Stimulated activated naive CD8-positive, alpha-beta T cell treated with anti-CD3 and anti-CD28 coated beads, Interleukin-15, amount 100 ng/mL, for 72 hours (primary cell): ENCODE measurements around the gene E2F1.

Experiments used
- ATAC-seq: fragments of 150-1000 bp; cut with Tn5 transposase; 2 replicates; pipeline ENCODE4 v1.10.0; 2021; ENCODE audit warnings: mild to moderate bottlenecking, moderate library complexity
- DNase-seq, 2 donors: peaks; one replicate each; pipeline ENCODE4 v3.0.0; 2021 to 2022
- H3K27ac Mint-ChIP-seq, 2 donors: one replicate each; pipeline ENCODE4 v1.8.0; 2022; ENCODE audit warnings: mild to moderate bottlenecking in 2 of 2, mixed read lengths in 2 of 2, moderate library complexity in 2 of 2
- H3K27me3 Mint-ChIP-seq: one replicate; pipeline ENCODE4 v1.8.0; 2022; ENCODE audit warnings: mixed read lengths
- H3K4me1 Mint-ChIP-seq: one replicate; pipeline ENCODE4 v1.8.0; 2022; ENCODE audit warnings: mild to moderate bottlenecking, mixed read lengths
- H3K4me3 Mint-ChIP-seq, 2 donors: one replicate each; pipeline ENCODE4 v1.8.0; 2022; ENCODE audit warnings: mild to moderate bottlenecking in 2 of 2, mixed read lengths in 2 of 2, moderate library complexity in 1 of 2
- H3K9me3 Mint-ChIP-seq, 2 donors: one replicate each; pipeline ENCODE4 v1.8.0; 2022; ENCODE audit warnings: mixed read lengths in 2 of 2

Gene E2F1

GRCh38 chr20:33719989-33720709, 34.0 kb upstream of the E2F1 start, which contains the start of gene PXMP4:
Gene PXMP4, minus strand, starts transcription at chr20:33720310. Its CDS starts 103 bp downstream, at chr20:33720207.
- Mint-ChIP-seq H3K27ac (peak within 1 kb of the TSS; percentile 95 to 97), H3K4me1 (peaks cover 28% of the 10 kb centered on the region), H3K4me3 (peak within 1 kb of the TSS; percentile 78 to 87), H3K9me3 (no peaks in the 10 kb centered on the region), H3K27me3 (no peaks in the 10 kb centered on the region)
- DNase-seq (peak; percentile 82 to 92), ATAC-seq (peak; percentile 99)

DNA sequence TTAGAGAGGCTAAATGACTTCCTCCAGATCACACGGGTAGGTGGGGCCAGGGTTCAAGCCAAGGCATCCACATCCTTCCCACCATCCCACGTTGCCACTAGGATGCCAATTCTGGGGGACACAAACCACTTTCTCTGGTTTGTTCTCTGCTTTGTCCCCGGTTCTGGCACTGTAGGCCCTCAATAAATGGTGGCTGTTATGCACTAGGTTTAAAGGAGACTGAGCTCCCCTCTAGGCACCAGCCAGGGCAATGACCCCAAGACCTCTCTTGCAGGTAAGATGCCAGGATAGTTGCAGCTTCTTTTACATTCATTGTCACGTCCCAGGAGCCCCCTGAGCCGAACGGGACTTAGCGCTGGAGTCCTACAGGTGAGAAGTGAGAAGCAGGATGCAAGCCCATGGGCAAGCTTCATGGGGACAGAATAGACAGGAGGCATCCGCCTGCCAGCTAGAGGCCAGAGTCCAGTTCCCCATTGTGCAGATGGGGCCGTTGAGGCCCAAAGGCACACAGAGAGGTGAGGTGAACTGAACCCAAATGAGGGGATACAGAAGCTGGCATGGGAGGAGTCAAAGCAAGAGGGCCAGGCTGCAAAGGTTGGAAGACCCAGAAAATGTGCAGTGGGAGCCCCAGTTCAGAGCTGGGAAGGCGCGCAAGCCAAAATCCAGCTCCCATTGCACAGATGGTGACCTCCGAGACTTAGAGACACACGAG, 33.2 kb upstream of the E2F1 start:
- DNase-seq (peak in 1 of 2 donors; percentile 18), ATAC-seq (peak; percentile 0)
- Mint-ChIP-seq H3K27me3 (no peaks in the 10 kb centered on the region), H3K4me3 (peak overlapping the region; percentile 76 to 87), H3K27ac (peak overlapping the region; percentile 95 to 97), H3K9me3 (no peaks in the 10 kb centered on the region), H3K4me1 (peaks cover 28% of the 10 kb centered on the region)

GRCh38 chr20:33716498-33716897, 30.3 kb upstream of the E2F1 start:
- ATAC-seq: no peak
- H3K27ac Mint-ChIP-seq: peak overlapping the region; percentile 29 to 55

DNA sequence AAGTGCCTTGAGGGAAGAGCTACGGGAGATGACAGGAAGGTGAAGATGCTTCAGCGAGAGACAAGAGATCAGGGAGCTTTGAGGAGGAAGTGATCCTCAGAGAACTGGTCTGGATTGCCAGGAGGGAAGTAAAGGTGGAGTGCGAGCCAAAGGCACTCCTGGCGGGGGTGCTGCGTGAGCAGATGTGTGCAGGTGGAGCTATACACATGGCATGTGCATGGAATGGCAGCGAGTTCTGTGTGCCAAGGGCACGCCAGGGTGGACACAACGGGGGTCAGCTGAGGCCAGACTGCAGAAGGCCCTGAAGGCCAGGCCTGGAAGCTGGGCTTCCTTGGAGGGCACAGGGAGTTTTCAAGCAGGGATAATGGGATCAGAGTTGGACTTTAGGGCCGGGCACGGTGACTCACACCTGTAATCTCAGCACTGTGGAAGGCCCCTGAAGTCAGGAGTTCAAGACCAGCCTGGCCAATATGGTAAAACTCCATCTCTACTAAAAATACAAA, 27.7 kb upstream of the E2F1 start:
- Mint-ChIP-seq H3K4me1 (peaks cover 25% of the 10 kb centered on the region), H3K9me3 (no peaks in the 10 kb centered on the region), H3K27ac (peak overlapping the region in 1 of 2 donors; percentile 49), H3K27me3 (no peaks in the 10 kb centered on the region), H3K4me3 (no peak overlapping the region)
- ATAC-seq: no peak
- no peak for DNase-seq

More at GRCh38 chr20:33716498-33716897, 30.3 kb upstream of the E2F1 start:
- H3K27me3 Mint-ChIP-seq: no peaks in the 10 kb centered on the region
- H3K9me3 Mint-ChIP-seq: no peaks in the 10 kb centered on the region
- no peak overlapping the region for H3K4me3 Mint-ChIP-seq
- DNase-seq: no peak
- H3K4me1 Mint-ChIP-seq: peaks cover 28% of the 10 kb centered on the region

GRCh38 chr20:33711446-33711738, 25.2 kb upstream of the E2F1 start:
- ATAC-seq: no peak
- H3K27me3 Mint-ChIP-seq: no peaks in the 10 kb centered on the region
- DNase-seq: no peak
- no peak overlapping the region for H3K27ac Mint-ChIP-seq
- H3K4me1 Mint-ChIP-seq: peaks cover 19% of the 10 kb centered on the region
- H3K4me3 Mint-ChIP-seq: no peak overlapping the region
- no peaks in the 10 kb centered on the region for H3K9me3 Mint-ChIP-seq

- DNase-seq (no peak), ATAC-seq (no peak)
- no peaks in the 10 kb centered on the region for H3K27me3 Mint-ChIP-seq
- H3K4me1 Mint-ChIP-seq: peaks cover 19% of the 10 kb centered on the region
- H3K27ac Mint-ChIP-seq: no peak overlapping the region
- H3K4me3 Mint-ChIP-seq: no peak overlapping the region
- no peaks in the 10 kb centered on the region for H3K9me3 Mint-ChIP-seq
Measured at GRCh38 chr20:33710681-33711445, 24.7 kb upstream of the E2F1 start.

- H3K9me3 Mint-ChIP-seq: no peaks in the 10 kb centered on the region
- no peak for DNase-seq
- H3K4me3 Mint-ChIP-seq: no peak overlapping the region
- H3K27me3 Mint-ChIP-seq: no peaks in the 10 kb centered on the region
- peak; percentile 18 for ATAC-seq
- peaks cover 19% of the 10 kb centered on the region for H3K4me1 Mint-ChIP-seq
- H3K27ac Mint-ChIP-seq: no peak overlapping the region
Measured at GRCh38 chr20:33709905-33710541, 23.8 kb upstream of the E2F1 start.

DNA sequence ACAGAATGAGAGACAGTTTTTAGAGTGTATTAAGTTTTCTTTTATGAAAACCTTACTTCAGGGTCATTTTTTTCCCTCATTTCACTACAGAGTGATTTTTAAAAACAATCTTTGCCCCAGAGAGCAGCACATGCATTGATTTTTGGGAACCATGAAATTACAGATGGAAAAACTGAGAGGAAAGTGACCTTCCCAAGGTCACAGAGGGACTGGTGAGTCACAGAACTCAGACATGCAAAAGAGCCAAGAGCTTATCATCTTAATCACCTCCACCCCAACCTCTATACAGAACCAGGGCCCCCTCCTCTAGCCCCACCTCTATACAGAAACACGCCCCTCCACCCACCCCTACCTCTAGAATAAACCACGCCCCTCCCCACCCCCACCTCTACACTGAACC, 23.2 kb upstream of the E2F1 start:
- Mint-ChIP-seq H3K4me1 (peaks cover 19% of the 10 kb centered on the region), H3K27ac (no peak overlapping the region), H3K4me3 (no peak overlapping the region), H3K9me3 (no peaks in the 10 kb centered on the region), H3K27me3 (no peaks in the 10 kb centered on the region)
- DNase-seq (no peak), ATAC-seq (no peak)

GRCh38 chr20:33707668-33708067, 21.5 kb upstream of the E2F1 start:
- Mint-ChIP-seq H3K4me3 (no peak overlapping the region), H3K4me1 (peaks cover 19% of the 10 kb centered on the region), H3K27me3 (no peaks in the 10 kb centered on the region), H3K27ac (no peak overlapping the region), H3K9me3 (no peaks in the 10 kb centered on the region)
- no peak for ATAC-seq
- no peak for DNase-seq

DNA sequence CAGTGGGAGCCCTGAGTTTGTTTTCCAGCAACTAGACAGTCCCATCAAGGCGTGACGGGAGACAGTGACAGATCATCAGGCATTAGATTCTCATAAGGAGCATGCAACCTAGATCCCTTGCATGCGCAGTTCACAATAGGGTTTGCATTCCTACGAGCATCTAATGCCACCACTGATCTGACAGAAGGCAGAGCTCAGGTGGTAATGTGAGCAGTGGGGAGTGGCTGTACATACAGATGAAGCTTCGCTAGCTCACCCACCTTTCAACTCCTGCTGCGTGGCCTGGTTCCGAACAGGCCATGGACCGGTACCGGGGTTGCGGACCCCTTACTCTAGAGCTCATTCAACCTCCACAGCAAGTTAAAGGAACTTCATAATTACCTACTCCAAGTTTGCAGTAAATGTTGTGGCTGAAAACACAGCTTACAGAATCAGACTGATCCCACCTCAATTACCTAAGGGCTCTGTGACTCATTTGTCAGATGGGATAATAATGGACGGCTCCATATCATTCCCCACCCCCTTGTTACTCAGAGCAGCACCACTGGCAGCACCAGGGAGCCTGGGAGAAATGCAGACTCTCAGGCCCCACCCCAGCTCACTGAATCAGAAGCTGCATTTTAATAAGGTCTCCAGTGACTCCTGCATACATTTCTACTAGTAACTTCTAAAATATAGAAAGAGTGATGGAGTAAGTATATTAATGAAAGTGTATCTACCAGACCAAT, 18.2 kb upstream of the E2F1 start:
- Mint-ChIP-seq H3K27me3 (no peaks in the 10 kb centered on the region), H3K9me3 (no peaks in the 10 kb centered on the region), H3K27ac (no peak overlapping the region), H3K4me3 (no peak overlapping the region), H3K4me1 (peaks cover 2% of the 10 kb centered on the region)
- DNase-seq (no peak), ATAC-seq (no peak)

DNA sequence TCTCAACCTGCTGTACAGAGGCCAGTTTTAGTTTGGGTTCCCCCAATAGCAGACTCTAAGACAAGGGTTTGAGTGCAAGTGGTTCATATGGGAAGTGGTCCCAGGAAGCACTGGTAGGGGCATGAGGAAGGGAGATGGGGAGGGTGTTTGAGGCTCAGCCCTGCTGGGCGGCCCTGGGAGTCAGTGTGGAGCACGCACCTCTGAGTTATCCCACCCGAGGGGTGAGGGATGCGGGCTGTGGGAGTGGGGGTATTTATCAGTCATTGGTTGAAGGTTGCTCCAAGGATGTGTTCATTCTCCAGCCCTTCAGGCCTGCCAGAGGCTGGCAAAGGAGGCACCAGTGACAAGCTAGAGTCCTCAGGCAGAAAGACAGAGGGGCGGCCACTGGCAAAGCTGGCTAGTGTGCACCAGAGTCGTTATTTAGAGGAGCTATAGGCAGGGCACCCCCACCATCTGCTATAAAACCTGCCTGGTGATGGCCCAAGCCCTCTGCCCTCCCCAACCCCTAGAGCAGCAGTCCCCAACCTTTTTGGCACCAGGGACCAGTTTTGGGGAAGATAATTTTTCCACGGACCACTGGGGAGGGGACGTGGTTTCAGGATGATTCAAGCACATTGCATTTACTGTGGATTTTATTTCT, 17.4 kb upstream of the E2F1 start:
- Mint-ChIP-seq H3K4me3 (no peak overlapping the region), H3K27ac (no peak overlapping the region), H3K27me3 (no peaks in the 10 kb centered on the region), H3K4me1 (no peaks in the 10 kb centered on the region), H3K9me3 (peaks cover 0 to 1% of the 10 kb centered on the region in 2 donors)
- DNase-seq (no peak), ATAC-seq (no peak)

- Mint-ChIP-seq H3K27ac (peak overlapping the region in 1 of 2 donors; percentile 23), H3K4me3 (no peak overlapping the region), H3K9me3 (peaks cover 0 to 7% of the 10 kb centered on the region in 2 donors), H3K4me1 (no peaks in the 10 kb centered on the region), H3K27me3 (no peaks in the 10 kb centered on the region)
- DNase-seq: no peak
- no peak for ATAC-seq
Measured at GRCh38 chr20:33702861-33703260, 16.7 kb upstream of the E2F1 start.

DNA sequence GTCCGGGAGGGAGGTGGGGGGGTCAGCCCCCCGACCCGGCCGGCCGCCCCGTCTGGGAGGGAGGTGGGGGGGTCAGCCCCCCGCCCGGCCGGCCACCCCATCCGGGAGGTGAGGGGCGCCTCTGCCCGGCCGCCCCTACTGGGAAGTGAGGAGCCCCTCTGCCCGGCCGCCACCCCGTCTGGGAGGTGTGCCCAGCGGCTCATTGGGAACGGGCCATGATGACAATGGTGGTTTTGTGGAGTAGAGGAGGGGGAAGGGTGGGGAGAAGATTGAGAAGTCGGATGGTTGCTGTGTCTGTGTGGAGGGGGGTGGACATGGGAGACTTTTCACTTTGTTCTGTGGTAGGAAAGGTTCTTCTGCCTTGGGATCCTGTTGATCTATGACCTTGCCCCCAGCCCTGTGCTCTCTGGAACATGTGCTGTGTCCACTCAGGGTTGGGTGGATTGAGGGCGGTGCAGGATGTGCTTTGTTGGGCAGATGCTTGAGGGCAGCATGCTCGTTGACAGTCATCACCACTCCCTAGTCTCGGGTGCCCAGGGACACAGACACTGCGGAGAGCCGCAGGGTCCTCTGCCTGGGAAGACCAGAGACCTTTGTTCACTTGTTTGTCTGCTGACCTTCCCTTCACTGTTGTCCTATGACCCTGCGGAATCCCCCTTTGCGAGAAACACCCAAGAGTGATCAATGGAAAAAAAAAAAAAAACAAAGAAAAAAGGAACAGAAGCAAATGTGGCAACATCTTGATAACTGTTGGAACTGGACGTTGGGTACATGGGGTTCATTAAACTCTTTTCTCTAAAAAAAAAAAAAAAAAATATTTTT, 15.7 kb upstream of the E2F1 start:
- peaks cover 0 to 7% of the 10 kb centered on the region in 2 donors for H3K9me3 Mint-ChIP-seq
- H3K4me3 Mint-ChIP-seq: no peak overlapping the region
- H3K27ac Mint-ChIP-seq: no peak overlapping the region
- no peaks in the 10 kb centered on the region for H3K4me1 Mint-ChIP-seq
- no peak for DNase-seq
- no peaks in the 10 kb centered on the region for H3K27me3 Mint-ChIP-seq
- no peak for ATAC-seq
